ENCODE results near the gene MRPL11.
"Not testable (repeated sequence)": the region's sequence is repeated elsewhere in the genome, so short reads cannot be mapped to it uniquely, and the experiment has no call there.

The MRPL11 gene

DNA sequence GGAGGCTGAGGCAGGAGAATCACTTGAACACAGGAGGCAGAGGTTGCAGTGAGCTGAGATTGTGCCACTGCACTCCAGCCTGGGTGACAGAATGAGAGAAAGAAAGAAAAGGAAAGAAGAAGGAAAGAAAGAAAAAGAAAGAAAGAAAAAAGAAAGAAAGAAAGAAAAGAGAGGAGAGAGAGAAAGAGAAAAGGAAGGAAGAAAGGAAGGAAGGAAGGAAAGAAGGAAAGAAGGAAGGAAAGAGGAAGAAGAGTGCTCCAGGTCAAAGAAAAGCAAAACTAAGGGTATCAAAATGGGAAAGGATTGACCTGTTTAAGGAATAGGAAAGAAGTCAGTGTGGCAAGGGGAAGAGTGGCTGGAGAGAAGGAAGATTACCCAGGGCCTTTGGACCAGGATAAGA, 7.4 kb downstream of the MRPL11 start:
- DNase-seq (ENCODE audit: low read depth), result not testable (repeated sequence)

DNA sequence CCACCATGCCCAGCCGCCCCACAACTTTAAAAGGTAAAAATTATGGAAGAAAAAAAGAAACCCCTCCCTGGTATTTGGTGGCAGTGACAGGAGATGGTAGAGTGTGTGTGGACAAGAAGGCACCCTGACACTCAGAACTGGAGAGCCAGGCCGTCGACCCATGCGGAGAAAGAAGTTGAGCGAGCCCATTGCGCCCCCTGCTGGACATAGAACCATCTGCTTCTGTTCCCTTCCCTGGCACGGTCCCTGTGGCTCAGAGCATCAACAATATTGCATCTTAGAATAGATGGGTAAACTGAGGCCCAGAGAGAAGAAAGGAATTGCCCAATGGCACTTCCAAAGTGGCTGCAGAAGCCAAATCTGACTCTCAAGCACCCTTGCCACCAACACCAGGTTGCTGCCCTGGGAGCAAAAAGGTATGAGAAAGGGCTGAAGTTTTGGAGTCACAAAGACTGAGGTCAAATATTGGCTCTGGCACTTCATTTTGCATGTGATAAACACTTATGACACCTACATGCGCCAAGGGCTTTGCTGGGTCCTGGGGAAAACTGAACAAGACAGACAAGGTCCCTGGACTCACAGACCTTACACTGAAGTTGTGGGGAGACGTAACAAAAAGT, 8.6 kb downstream of the MRPL11 start:
- DNase-seq (ENCODE audit: low read depth), result peak; percentile 47

DNA sequence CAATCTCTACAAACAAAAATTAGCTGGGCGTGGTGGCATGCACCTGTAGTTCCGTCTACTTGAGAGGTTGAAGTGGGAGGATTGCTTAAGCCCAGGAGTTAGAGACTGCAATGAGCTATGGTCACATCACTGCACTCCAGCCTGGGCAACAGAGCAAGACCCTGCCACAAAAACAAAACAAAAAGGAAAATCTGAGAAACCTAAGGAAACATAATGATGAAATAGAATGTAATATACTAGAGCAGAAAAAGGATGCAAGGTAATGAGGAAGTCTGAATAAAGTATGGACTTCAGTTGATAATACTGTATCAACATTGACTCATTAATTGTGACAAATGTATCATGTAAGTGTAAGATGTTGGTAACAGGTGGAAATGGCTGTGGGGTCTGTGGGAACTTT, 9.7 kb downstream of the MRPL11 start:
- no peak for DNase-seq (ENCODE audit: low read depth)

DNA sequence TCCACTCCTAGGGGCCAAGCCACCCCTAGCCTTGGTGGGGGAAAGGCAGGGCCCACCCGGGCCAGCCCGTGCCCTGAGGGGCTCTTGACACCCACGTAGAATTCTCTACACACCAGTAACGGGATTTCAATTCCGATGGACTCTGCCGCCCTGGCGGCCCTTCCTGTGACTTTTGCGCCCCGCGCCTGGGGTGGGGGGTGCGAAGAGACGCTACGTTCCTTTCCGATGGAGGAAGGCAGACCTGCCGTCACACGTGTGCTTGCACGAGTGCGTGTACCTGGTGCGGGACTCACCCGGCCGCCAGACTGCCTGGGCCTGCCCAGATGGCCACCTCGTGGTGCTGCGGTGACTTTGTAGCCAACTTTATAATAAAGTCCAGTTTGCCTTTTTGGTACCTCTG, 12.3 kb downstream of the MRPL11 start:
- no peak for DNase-seq (ENCODE audit: low read depth)

DNA sequence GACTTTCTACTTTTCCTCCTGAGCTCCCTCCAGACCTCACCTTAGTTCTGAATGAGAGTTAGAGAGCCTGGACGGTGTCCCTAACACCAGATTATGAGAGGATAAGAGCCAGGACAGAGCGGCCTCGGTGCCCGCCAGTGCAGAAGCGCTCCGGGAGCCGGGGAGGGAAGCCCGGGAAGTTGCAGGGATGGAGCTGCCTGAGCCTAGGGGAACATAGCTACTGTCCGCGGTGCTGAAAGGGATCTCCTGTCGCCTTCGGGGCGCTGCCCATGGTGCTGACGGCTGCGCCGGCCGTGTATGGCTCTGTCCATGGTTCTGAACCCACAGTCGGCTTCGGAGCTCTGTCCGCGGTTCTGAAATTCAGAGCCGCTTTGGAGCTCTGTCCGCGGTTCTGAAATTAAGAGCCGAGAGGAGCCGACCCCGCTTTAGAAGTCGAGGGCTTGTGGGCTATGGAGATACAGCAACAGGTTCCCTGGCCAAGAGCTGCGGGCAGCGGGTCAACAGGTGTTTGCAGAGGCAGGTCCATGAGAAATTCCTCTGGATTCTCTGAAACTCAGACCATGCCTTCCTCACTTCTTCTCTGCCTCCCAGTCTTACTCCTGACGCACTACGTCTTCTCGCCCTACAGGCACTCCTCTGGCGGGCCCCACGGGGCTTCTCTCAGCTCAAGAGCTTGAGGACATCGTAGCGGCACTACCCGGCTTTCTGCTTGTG, 17.0 kb downstream of the MRPL11 start:
- peak; percentile 51 for DNase-seq (ENCODE audit: low read depth)

DNA sequence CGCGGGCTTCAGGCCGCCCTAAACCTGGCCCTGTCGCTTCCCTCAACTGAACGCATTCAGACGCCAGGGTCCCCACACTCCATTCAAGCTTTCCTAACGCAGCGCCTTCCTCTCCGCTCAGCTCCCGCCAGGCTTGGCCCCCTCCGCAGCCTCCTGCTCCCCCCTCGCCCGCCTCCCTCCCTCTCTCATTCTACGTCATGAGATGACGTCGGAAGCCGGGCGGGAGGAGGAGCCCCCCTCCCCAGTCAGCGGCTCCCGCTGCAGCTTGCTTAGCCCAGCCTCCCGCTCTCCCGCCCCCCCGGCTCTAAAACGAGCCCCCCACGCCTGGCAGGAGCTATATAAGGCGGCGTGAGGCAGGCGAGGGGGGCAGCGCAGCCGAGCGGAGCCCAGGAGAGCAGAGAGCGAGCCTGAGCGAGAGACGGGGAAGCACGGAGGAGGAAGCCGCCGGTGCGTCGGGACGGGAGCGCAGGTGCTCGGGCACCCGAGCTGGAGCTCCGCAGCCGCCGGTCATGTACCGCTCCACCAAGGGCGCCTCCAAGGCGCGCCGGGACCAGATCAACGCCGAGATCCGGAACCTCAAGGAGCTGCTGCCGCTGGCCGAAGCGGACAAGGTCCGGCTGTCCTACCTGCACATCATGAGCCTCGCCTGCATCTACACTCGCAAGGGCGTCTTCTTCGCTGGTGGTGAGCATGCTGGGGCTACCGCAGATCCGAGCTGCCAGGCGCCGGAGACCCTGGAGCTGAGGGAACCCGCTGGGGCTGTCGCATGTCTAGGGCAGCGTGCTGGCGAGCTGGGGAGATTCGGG, 17.8 kb downstream of the MRPL11 start, which contains the start of gene NPAS4:
Gene NPAS4, plus strand, starts transcription at position 365 of the 806 bp plus-strand sequence. Its CDS starts 145 bp downstream, at position 510.
- no peak for DNase-seq (ENCODE audit: low read depth)

DNA sequence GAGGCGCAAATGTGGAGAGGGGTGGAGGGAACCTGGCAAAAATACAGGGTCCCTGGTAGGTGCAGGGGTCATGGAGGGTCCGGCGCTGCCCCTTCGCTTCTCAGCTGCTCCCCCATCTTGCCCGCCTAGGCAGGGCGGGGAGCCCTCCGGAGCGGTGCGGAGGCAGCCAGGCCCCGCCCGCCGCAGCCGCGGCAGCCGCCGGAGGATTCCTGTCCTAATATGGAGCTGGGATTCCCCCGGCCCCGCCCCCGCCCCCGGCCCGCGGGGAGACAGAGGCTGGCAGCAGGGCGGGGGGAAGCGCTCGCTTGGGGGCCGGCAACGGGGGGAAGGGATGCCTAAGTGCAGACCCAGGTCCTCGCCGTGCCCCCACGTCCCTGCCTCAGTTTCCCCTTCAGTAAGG, 18.8 kb downstream of the MRPL11 start:
- no peak for DNase-seq (ENCODE audit: low read depth)

DNA sequence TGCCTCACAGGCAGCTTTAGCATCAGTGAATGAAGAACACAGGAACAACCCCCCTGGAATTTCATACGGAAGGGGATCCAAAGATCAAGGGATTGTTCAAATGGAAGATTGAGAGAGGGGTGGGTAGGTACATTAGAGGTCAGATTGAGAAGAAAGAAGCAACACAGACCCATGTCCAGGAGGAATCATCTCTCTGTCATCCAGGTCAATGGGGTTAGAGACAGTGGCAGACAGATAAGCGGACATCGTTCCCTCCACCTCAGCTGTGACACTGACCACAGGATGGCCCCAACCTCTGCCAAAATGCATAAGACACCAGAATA, 19.7 kb downstream of the MRPL11 start:
- no peak for DNase-seq (ENCODE audit: low read depth)

DNA sequence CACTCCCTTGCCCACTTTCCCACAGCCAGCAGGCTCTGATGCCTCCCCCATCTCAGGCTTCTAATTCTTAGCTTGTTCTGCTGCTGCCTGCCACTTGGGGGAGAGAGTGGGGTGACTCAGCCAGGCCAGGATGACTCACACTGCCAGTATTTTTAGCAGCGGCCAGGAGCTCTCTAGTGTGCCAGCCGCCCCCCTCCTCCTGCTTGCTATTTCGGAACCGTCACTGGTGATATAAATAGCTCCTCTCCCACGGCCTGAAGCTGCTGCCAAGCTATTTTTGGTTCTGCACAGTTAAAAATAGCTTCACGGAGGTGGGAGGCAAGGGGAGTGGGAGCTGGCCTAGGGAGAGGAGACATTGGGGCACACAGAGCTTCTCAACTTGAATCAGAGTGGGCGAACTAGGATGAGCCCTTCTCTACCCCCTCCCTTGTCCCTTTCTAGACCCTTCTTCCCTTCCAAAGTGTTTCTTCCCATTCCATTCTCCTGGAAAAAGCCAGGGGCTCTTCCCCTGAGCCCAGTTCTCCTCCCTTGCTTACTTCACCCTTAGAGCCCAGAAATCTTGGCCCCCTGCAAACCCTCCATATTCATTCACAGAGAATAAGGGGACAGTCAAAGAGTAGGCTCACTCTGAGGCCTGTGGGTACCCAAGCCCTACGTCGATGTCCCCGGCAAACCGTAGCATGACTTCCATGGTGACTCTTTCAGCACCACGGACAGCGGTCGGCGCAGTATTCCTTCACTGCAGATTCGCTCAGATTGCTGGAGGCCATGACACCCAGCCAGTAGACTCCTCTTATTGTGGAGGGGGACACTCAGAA, 20.3 kb downstream of the MRPL11 start:
- peak; percentile 31 for DNase-seq (ENCODE audit: low read depth)

DNA sequence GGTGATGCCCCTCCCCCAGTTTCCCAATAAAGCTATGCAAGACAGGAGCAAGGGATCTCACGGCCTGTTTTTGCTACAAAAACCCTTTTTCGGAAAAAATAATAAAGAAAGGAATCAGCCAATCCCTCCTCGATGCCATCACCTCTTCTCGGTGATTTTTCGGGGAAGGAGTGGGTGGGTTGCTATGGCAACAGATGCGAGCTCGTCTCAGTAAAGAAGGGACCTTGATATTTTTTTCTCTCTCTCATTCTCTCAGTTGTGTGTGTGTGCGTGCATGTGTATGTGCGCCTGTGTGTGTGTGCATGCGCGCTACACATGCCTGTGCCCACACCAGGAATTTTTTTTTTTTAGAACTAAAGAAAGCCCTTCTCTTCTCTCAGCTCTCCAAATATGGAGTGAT, 21.6 kb downstream of the MRPL11 start:
- DNase-seq (ENCODE audit: low read depth), result no peak

DNA sequence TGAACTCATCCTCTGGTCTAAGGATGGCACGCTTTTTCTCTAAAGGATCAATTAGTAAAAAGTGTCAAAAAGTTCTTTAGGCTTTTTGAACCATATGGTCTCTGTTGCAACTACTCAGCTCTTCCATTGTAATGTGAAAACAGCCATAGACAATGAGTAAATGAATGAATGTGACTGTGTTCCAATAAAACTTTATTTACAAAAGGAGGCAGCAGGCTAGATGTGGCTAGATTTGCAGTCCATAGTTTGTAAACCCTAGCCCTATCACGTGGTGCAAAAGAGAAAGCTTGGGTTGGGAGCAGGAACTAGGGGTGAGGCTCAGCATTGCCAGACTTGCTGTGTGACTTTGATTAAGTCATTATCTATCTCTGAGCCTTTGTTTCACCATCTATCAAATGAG, 23.2 kb downstream of the MRPL11 start:
- DNase-seq (ENCODE audit: low read depth), result no peak

DNA sequence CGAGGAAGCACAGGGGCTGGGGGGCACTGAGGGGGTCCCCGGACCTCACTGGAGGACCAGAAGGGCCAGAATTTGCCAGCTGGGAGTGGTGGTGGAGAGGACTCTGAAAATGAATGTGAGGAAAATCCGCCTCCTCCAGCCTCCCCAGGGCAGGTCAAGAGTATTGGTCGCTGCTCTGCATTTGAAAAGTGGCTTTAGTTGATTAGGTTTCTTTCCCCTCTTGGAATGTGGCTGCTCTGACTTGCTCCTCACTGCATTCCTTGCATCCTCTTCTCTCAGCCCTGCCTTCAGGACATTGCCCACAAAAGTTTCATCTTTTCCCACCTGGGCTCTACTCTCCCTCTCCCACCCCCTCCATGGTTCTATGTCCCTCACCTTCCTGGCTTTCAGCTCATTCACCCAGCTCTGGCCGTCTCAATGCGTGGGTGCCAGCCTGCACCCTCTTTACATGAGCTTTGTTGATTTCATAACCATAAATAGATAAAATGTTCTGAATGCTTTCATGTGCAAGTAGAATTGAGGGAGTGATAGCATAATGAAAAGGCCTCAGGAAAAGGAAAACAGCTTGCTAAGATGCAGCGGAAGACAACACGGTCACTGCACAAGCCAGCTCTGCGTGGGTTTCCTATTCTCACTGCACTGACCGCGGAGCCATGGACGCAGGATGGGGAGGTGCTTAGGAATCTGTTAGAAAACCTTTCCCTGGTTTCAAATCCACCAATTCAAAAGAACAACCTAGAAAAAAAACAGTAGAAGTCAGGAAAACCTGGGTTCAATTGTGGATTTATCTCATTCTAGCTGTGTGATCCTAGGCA, 24.3 kb downstream of the MRPL11 start:
- no peak for DNase-seq (ENCODE audit: low read depth)

DNA sequence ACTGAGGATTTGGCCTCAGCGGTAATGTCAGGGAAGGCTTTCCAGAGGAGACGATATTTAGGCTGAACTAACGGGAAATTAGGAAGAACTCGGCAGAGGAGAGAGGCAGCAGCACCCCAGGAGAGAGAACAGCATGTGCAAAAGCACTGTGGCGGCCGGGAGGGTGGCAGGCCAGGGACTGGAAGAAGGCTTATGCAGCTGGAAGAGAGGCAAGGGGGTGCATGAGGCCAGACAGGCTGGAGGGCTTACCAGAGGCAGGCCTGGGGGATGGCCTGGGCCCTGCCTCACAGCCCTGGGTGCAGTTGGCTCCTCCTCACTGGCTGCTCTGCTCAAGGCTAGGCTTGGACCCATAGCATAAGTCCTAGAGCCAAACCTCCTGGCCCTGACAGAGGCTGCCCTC, 25.5 kb downstream of the MRPL11 start:
- DNase-seq (ENCODE audit: low read depth), result no peak

DNA sequence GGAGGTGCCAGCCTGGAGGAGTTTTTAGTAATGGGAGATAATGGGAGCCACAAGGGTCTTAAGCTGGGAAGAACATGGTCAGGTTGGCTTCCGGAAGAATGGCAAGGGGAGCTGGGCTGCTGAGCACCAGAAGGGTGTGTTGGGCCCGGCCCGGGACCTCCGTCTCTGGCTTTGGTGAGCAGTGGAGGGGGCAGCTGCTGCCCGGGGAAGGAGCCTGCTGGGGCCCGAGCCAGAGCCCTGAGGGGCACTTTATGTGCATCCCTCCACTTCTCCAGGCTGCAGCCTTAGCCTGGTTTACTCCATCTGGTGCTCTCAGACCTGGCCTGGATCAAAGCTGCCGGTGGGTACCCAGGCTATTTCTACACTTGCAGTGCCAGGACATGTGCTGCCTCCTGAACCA, 26.5 kb downstream of the MRPL11 start:
- no peak for DNase-seq (ENCODE audit: low read depth)

DNA sequence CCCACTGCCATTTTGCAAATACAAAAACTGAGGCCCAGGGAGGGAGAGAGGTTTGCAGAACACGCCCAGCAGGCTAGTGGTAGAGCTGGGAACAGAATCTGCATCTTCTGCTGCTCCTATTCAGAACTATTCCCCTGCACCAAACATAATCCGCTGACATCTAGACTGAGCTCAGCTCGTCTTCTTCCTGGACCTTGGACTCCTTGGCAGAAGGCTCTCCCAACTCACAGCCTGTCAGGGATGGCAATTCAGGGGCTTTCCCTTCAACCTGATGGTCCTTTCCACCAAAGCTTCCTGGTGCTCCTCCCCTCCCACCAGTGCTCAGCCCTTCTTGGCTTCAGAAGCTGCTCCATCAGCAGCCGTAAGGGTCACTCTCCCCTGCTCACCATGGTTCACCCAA, 27.3 kb downstream of the MRPL11 start:
- DNase-seq (ENCODE audit: low read depth), result no peak

DNA sequence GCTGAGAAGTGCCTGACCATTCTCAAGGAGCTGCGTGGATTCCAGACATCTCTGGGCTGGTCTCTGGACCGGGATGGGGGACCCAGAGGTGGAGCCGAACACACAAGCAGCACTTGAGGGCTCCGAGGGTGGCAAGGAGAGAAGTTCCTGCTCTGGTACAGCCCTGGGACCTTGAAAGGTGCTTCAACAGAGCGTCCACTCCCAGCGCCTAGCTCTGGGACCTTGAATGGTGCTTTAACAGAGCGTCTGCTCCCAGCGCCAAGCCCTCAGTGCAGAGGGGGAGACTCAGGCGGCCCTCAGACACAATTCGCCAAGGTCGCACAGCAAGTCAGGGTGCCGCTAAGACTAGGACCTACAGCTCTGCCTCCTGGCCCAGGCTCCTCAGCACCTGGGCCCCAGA, 28.5 kb downstream of the MRPL11 start:
- DNase-seq (ENCODE audit: low read depth), result no peak

DNA sequence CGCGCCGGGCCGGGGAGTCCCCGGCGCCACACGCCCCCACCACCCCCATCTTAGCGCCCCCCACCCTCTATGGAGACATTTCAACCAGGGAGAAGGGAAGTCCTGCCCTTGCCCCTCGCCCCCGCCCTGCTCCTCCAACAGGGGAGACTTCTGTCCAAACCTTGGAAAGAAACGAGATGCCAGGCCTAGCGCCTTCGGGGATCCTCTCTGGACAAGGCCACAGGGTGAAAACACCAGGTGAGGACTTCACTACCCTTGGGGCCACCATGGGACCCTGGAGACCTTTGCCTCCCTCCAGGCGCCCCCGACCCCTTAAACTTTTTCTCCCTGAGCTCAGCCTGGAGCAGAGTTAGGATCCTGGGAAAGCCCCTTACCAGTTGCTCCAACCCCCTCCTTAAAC, 29.4 kb downstream of the MRPL11 start:
- no peak for DNase-seq (ENCODE audit: low read depth)

DNA sequence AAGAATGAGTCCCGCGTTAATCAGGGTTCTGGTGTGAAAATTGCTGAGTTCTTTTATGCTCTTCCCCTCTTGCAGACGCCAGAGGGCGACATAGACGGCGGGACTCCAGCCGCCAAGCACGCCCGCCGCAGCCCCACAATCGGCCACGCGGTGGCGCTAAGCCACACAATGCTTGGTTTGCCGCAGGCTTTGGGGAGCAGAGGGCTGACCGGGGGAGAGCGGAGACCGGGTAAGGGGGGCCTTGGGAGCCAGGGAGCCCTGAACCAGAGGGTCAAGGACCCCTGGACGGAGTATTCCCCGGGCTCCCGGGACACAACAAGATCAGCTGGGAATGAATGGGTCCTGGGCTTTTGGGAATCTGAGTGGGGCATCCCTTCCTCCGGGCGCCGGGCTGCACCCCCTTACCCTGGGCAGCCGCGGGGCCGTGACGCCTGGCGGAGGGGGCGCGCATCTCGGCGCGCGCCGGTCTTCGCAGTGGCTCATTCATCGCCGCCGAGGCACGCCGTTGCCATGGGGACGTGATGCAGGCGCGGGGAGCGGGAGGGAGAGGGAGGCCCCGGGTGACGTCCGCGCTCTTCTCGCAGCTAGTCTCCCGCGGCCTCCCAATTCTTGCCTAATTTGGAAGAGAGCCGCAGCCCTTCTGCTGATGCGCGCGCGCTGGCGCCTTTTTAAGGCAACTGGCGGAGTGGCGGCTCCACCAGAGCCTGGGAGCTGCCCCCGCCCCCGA, 30.0 kb downstream of the MRPL11 start:
- DNase-seq (ENCODE audit: low read depth), result peak; percentile 49

DNA sequence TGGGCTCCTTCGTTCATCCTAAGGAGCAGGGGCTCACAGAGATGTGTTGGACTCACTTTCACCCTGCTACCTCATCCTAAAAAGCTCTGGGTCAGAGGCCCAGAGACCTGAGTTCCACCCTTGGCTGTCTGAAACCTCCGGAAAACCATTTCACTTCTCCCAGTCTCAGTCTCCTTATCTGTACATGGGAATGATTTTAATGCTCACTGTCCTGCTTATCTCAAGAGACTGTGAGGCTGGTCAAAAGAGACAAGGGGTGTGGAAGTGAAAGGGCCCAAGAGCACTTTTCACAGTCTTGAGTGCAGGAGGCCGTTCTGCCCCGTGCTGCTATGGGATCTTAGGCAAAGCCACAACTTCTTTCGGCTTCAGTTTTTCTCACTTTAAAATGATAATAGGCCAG, 31.0 kb downstream of the MRPL11 start:
- no peak for DNase-seq (ENCODE audit: low read depth)

DNA sequence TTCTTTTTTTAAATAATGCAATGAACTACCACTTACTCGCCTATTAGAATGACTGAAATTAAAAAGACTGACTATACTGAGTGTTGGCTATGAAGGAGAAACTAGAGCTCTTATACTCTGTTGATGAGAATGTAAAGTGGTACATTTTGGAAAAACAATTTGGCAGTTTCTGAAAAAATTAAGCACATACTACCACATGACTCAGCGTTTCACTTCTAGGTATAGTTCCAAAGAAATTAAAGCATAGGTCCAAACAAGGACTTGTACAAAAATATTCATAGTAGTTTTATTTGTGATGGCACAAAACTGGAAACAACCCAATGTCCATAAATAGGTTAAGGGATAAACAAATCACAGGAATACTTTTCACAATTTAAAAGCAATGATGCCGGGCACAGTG, 44.7 kb downstream of the MRPL11 start:
- no peak for DNase-seq (ENCODE audit: low read depth)

DNA sequence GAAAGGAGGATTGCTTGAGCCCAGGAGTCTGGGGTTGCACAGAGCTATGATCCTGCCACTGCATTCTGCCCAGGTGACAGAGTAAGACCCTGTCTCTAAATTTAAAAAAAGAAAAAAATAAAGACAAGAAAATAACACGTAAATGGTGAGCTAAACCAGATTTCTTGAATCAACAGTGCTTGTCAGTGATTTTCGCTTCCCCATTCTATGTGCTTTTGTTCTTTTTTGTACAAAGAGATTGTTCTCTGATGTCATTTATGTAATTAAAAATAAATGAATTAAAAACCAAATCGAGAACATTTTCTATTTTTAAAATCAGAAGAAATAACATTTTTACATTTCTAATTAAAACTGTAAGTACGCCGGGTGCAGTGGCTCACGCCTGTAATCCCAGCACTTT, 47.3 kb downstream of the MRPL11 start:
- no peak for DNase-seq (ENCODE audit: low read depth)
